Calu3 (cell line): ENCODE data around the gene CBFA2T2. TPM values are rescaled to one million over a fixed set of nuclear protein-coding genes. Genes with fewer than 3 reads are reported as not detected.
"Not testable (repeated sequence)": the region's sequence is repeated elsewhere in the genome, so short reads cannot be mapped to it uniquely, and the experiment has no call there.

ENCODE experiments used
- BruUV-seq: library from RNA; stranded (reverse); fragments of 400-500 nt; replicated peaks from 2 replicates; lab custom pipeline; 2021; lab: Mats Ljungman, UMichigan
- CTCF ChIA-PET: fragments of 300-600 bp; sonication (Branson Sonifier 250); formaldehyde crosslinking; loops from one replicate; lab custom pipeline; 2022; ENCODE audit warnings: antibody characterized with exemption; lab: Charles Lee
- DNase-seq: peaks from one replicate; pipeline ENCODE4 v3.0.0; 2022
- H3K27ac Mint-ChIP-seq: one replicate; pipeline ENCODE4 v1.8.0; 2022; ENCODE audit warnings: mixed read lengths; ENCODE audit not compliant: unreplicated experiment
- H3K27me3 Mint-ChIP-seq: one replicate; pipeline ENCODE4 v1.8.0; 2022; ENCODE audit warnings: mixed read lengths; ENCODE audit not compliant: unreplicated experiment
- H3K36me3 Mint-ChIP-seq: one replicate; pipeline ENCODE4 v1.8.0; 2022; ENCODE audit warnings: mild to moderate bottlenecking, moderate library complexity, mixed read lengths; ENCODE audit not compliant: insufficient read depth, unreplicated experiment
- H3K4me1 Mint-ChIP-seq: one replicate; pipeline ENCODE4 v1.8.0; 2022; ENCODE audit warnings: mild to moderate bottlenecking, low read depth, mixed read lengths; ENCODE audit not compliant: unreplicated experiment
- H3K4me3 Mint-ChIP-seq: one replicate; pipeline ENCODE4 v1.8.0; 2022; ENCODE audit warnings: mild to moderate bottlenecking, low read depth, moderate library complexity, mixed read lengths; ENCODE audit not compliant: unreplicated experiment
- H3K9me3 Mint-ChIP-seq: one replicate; pipeline ENCODE4 v1.8.0; 2022; ENCODE audit warnings: low read depth, mixed read lengths; ENCODE audit not compliant: unreplicated experiment
- intact Hi-C: fragments of 100-400 bp; cut with micrococcal nuclease; formaldehyde crosslinking; loops from one replicate; pipeline ENCODE4 v1.10.0; 2022; ENCODE audit not compliant: unreplicated experiment
- total RNA-seq: library from RNA; stranded (reverse); gene quantifications from 2 replicates; pipeline ENCODE4 v1.2.3, GENCODE V29; 2022
- TF ChIP-seq, protein P1 (sequence below): fragments of 200-600 bp; IDR thresholded peaks from one replicate; pipeline ENCODE4 v1.8.0; 2022; ENCODE audit warnings: antibody characterized with exemption; ENCODE audit not compliant: unreplicated experiment

CBFA2T2 gene
- total RNA-seq, 1 experiment from 2014 or later = 20.5 TPM

- CTCF ChIA-PET = interaction anchor here (0.5 to 1.3 kb wide), 2 partner anchors 84 to 1277 kb away, joined by 3 read pairs; no protein-coding TSS in a partner anchor
- Mint-ChIP-seq H3K4me1 (peaks cover 11% of the 10 kb centered on the region), H3K9me3 (no peaks in the 10 kb centered on the region), H3K36me3 (no peaks in the 10 kb centered on the region), H3K27me3 (no peaks in the 10 kb centered on the region), H3K4me3 (no peak overlapping the region), H3K27ac (no peak overlapping the region)
- no peak for DNase-seq
- TF ChIP-seq, protein P1, sequence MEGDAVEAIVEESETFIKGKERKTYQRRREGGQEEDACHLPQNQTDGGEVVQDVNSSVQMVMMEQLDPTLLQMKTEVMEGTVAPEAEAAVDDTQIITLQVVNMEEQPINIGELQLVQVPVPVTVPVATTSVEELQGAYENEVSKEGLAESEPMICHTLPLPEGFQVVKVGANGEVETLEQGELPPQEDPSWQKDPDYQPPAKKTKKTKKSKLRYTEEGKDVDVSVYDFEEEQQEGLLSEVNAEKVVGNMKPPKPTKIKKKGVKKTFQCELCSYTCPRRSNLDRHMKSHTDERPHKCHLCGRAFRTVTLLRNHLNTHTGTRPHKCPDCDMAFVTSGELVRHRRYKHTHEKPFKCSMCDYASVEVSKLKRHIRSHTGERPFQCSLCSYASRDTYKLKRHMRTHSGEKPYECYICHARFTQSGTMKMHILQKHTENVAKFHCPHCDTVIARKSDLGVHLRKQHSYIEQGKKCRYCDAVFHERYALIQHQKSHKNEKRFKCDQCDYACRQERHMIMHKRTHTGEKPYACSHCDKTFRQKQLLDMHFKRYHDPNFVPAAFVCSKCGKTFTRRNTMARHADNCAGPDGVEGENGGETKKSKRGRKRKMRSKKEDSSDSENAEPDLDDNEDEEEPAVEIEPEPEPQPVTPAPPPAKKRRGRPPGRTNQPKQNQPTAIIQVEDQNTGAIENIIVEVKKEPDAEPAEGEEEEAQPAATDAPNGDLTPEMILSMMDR = no peak
- no TSS peak for BruUV-seq
- intact Hi-C loops = no loop called here
Observed at GRCh38 chr20:33585413-33585812, 95.5 kb downstream of the CBFA2T2 start.

- no TSS peak for BruUV-seq
- TF ChIP-seq, protein P1 = no peak
- intact Hi-C loops = no loop called here
- Mint-ChIP-seq H3K4me3 (no peak overlapping the region), H3K27me3 (no peaks in the 10 kb centered on the region), H3K4me1 (no peaks in the 10 kb centered on the region), H3K9me3 (no peaks in the 10 kb centered on the region), H3K36me3 (peaks cover 4% of the 10 kb centered on the region), H3K27ac (no peak overlapping the region)
- CTCF ChIA-PET = no interaction called here
- no peak for DNase-seq
Observed at GRCh38 chr20:33589059-33589458, 99.2 kb downstream of the CBFA2T2 start.

- intact Hi-C loops, CTCF ChIA-PET, H3K27me3 Mint-ChIP-seq, H3K9me3 Mint-ChIP-seq, BruUV-seq, H3K4me1 Mint-ChIP-seq, H3K36me3 Mint-ChIP-seq, H3K27ac Mint-ChIP-seq, H3K4me3 Mint-ChIP-seq, DNase-seq: not testable (repeated sequence)
Observed at GRCh38 chr20:33591901-33592300, 102.0 kb downstream of the CBFA2T2 start.

DNA sequence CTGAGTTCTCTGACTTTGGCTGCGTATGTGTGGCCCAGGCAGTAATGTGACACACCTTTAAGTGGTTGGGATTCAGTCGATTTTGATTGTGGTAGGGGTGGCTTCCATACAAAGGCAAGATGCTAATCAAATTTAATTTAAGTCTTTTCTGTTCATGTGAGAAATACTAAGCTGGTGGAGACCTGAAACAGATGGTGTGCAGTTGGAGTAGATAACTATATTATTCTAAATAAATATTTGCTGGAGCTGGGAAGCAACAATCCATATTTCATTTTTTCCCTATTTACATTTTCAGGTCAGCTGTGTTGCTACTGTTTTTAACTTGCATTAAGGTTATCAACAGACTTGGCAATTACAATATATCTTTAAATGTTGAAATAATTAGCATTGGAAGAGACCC is 104.8 kb downstream of the CBFA2T2 start:
- Mint-ChIP-seq H3K27me3 (no peaks in the 10 kb centered on the region), H3K4me1 (no peaks in the 10 kb centered on the region), H3K36me3 (peaks cover 4% of the 10 kb centered on the region), H3K9me3 (no peaks in the 10 kb centered on the region), H3K27ac (no peak overlapping the region), H3K4me3 (no peak overlapping the region)
- TF ChIP-seq, protein P1 = no peak
- BruUV-seq = no TSS peak
- DNase-seq = no peak
- intact Hi-C loops = no loop called here
- CTCF ChIA-PET = interaction anchor here (0.6 kb wide), 1 partner anchor 870 kb away, joined by 5 read pairs; no protein-coding TSS in a partner anchor

- intact Hi-C loops = no loop called here
- Mint-ChIP-seq H3K27me3 (no peaks in the 10 kb centered on the region), H3K4me3 (no peak overlapping the region), H3K4me1 (no peaks in the 10 kb centered on the region), H3K9me3 (no peaks in the 10 kb centered on the region), H3K36me3 (no peaks in the 10 kb centered on the region), H3K27ac (no peak overlapping the region)
- BruUV-seq = no TSS peak
- TF ChIP-seq, protein P1 = no peak
- CTCF ChIA-PET = interaction anchor here (0.6 kb wide), 1 partner anchor 50 kb away, joined by 4 read pairs; no protein-coding TSS in a partner anchor
- DNase-seq = no peak
Observed at GRCh38 chr20:33600414-33600813, 110.5 kb downstream of the CBFA2T2 start.
